HL-60 (cell line): ENCODE measurements around the gene ZBTB45.

Experiments used
- DNase-seq, 2 experiments: peaks; one replicate each; pipeline ENCODE4 v3.0.0-alpha.2; 2010 to 2020; ENCODE audit warnings: low read depth in 1 of 2, low spot score in 1 of 2
- H3K27ac ChIP-seq: fragments of 250-450 bp; sonication (Bioruptor Pico); replicated peaks from 2 replicates; pipeline ENCODE4 v1.5.1; 2020; ENCODE audit warnings: mild to moderate bottlenecking, moderate library complexity
- H3K27me3 ChIP-seq: fragments of 250-450 bp; sonication (Bioruptor Pico); 2 replicates; pipeline ENCODE4 v1.5.1; 2021; ENCODE audit warnings: mild to moderate bottlenecking, moderate library complexity; ENCODE audit not compliant: insufficient read depth, poor library complexity, severe bottlenecking
- H3K4me3 ChIP-seq: replicated peaks from 2 replicates; pipeline ENCODE4 v1.5.1; 2011; ENCODE audit warnings: mild to moderate bottlenecking, control low read depth, low read length; ENCODE audit not compliant: insufficient read depth
- GABPA ChIP-seq: IDR thresholded peaks from 2 replicates; pipeline ENCODE4 v1.6.1; 2012; ENCODE audit warnings: low read depth
- POLR2AphosphoS5 ChIP-seq: IDR thresholded peaks from 2 replicates; pipeline ENCODE4 v1.6.1; 2012; ENCODE audit warnings: low read depth
- SPI1 ChIP-seq: IDR thresholded peaks from 2 replicates; pipeline ENCODE4 v1.6.1; 2012; ENCODE audit warnings: low read depth, mild to moderate bottlenecking, borderline replicate concordance
- TF ChIP-seq, protein P1 (sequence below): IDR thresholded peaks from one replicate; pipeline ENCODE4 v1.5.1; 2011; ENCODE audit warnings: low read length, control low read depth, inconsistent platforms; ENCODE audit not compliant: insufficient read depth
- TF ChIP-seq, protein P2 (sequence below): IDR thresholded peaks from 2 replicates; pipeline ENCODE4 v1.6.1; 2012; ENCODE audit warnings: low read depth; ENCODE audit not compliant: insufficient replicate concordance

Gene ZBTB45

GRCh38 chr19:58559275-58560006 is 39.8 kb upstream of the ZBTB45 start:
- peak overlapping the region; percentile 100 for H3K27ac ChIP-seq
- TF ChIP-seq, protein P1, sequence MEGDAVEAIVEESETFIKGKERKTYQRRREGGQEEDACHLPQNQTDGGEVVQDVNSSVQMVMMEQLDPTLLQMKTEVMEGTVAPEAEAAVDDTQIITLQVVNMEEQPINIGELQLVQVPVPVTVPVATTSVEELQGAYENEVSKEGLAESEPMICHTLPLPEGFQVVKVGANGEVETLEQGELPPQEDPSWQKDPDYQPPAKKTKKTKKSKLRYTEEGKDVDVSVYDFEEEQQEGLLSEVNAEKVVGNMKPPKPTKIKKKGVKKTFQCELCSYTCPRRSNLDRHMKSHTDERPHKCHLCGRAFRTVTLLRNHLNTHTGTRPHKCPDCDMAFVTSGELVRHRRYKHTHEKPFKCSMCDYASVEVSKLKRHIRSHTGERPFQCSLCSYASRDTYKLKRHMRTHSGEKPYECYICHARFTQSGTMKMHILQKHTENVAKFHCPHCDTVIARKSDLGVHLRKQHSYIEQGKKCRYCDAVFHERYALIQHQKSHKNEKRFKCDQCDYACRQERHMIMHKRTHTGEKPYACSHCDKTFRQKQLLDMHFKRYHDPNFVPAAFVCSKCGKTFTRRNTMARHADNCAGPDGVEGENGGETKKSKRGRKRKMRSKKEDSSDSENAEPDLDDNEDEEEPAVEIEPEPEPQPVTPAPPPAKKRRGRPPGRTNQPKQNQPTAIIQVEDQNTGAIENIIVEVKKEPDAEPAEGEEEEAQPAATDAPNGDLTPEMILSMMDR: no peak
- peak; percentile 92 for TF ChIP-seq GABPA
- peak; percentile 94 for TF ChIP-seq POLR2AphosphoS5
- TF ChIP-seq, protein P2, sequence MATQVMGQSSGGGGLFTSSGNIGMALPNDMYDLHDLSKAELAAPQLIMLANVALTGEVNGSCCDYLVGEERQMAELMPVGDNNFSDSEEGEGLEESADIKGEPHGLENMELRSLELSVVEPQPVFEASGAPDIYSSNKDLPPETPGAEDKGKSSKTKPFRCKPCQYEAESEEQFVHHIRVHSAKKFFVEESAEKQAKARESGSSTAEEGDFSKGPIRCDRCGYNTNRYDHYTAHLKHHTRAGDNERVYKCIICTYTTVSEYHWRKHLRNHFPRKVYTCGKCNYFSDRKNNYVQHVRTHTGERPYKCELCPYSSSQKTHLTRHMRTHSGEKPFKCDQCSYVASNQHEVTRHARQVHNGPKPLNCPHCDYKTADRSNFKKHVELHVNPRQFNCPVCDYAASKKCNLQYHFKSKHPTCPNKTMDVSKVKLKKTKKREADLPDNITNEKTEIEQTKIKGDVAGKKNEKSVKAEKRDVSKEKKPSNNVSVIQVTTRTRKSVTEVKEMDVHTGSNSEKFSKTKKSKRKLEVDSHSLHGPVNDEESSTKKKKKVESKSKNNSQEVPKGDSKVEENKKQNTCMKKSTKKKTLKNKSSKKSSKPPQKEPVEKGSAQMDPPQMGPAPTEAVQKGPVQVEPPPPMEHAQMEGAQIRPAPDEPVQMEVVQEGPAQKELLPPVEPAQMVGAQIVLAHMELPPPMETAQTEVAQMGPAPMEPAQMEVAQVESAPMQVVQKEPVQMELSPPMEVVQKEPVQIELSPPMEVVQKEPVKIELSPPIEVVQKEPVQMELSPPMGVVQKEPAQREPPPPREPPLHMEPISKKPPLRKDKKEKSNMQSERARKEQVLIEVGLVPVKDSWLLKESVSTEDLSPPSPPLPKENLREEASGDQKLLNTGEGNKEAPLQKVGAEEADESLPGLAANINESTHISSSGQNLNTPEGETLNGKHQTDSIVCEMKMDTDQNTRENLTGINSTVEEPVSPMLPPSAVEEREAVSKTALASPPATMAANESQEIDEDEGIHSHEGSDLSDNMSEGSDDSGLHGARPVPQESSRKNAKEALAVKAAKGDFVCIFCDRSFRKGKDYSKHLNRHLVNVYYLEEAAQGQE: peak; percentile 27
- TF ChIP-seq SPI1: peak; percentile 35; the same call in 1 of the 2 replicates
- no peaks in the 10 kb centered on the region for H3K27me3 ChIP-seq
- peak overlapping the region; percentile 46 for H3K4me3 ChIP-seq
- DNase-seq: peak; percentile 95 to 97

GRCh38 chr19:58558623-58559274 is 39.1 kb upstream of the ZBTB45 start:
- Histone ChIP-seq H3K27me3 (no peaks in the 10 kb centered on the region), H3K27ac (peak overlapping the region; percentile 100), H3K4me3 (peak overlapping the region; percentile 46)
- peak; percentile 98 to 99 for DNase-seq
- TF ChIP-seq, protein P1: no peak
- TF ChIP-seq, protein P2: peak; percentile 47
- TF ChIP-seq GABPA: peak; percentile 74; the same call in 1 of the 2 replicates
- no peak; the same call in 1 of the 2 replicates for TF ChIP-seq POLR2AphosphoS5
- peak; percentile 21; the same call in 1 of the 2 replicates for TF ChIP-seq SPI1

DNA sequence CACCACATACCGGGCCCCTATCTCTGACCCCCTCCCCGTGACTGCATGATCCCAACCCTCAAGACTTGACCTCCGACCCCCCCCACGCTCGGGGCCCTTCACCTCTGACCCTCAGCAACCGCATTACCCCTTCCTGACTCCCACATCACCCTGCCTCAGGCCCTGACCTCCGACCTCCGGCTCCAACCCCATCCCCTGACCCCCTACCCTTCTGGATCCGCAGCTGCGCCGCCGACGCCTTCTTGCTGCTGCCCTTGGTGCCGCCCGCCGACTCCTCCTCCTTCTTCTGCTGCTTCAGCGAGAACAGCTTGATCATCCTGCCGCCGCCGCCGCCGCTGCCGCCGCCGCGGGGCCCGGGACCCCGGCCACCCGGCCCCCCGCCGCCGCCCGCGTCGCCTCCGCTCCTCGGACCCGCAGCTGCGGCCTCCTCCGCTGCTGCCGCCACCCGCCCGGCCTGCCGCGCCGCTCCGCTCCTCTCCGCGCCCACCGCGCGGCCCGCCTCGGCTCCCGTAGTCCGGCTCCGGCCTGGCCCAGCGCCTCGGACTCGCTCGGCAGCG is 38.5 kb upstream of the ZBTB45 start, which contains the start of gene UBE2M:
Gene UBE2M (minus strand): TSS at position 546 of the 557 bp plus-strand sequence. CDS start 230 bp downstream, at position 316.
- no peaks in the 10 kb centered on the region for H3K27me3 ChIP-seq
- peak within 1 kb of the TSS; percentile 89 for H3K4me3 ChIP-seq
- peak within 1 kb of the TSS; percentile 100 for H3K27ac ChIP-seq
- TF ChIP-seq, protein P2: peak; percentile 52
- no peak for TF ChIP-seq POLR2AphosphoS5
- peak in 1 of 2 experiments; percentile 55 for DNase-seq
